GM04503 (cell line): ENCODE measurements around the gene C19orf38.

Source experiments
- DNase-seq: peaks from one replicate; pipeline ENCODE4 v3.0.0-alpha.2; 2012; ENCODE audit warnings: low read depth

The C19orf38 gene, protein sequence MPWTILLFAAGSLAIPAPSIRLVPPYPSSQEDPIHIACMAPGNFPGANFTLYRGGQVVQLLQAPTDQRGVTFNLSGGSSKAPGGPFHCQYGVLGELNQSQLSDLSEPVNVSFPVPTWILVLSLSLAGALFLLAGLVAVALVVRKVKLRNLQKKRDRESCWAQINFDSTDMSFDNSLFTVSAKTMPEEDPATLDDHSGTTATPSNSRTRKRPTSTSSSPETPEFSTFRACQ

GRCh38 chr19:10848230-10848856, at the start of gene C19orf38:
TSS of gene C19orf38 (plus strand) at chr19:10848415. CDS start at chr19:10848509, 94 bp downstream.
- no peak for DNase-seq

DNA sequence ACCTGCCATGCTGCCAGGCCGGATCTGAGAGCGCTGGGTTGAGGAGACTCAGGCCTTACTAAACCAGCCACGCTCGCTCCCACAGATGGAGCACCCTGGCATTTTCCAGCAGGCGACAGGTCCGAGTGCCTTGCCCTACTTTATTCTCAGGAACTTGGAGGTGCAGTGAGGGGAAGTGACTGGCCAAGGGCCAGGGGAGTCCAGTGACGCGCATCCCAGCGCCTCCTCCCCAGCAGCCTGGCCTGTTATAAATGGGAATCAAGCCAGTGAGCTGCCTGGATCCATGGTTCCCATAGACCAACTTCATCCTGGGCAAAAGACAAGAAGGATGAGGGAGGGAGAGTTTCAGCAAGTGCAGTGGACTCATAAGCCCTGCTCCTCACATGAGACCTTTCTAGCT, 47.7 kb upstream of the C19orf38 start:
- DNase-seq = no peak

- DNase-seq = no peak
Measured at GRCh38 chr19:10802479-10802878, 45.7 kb upstream of the C19orf38 start.

DNA sequence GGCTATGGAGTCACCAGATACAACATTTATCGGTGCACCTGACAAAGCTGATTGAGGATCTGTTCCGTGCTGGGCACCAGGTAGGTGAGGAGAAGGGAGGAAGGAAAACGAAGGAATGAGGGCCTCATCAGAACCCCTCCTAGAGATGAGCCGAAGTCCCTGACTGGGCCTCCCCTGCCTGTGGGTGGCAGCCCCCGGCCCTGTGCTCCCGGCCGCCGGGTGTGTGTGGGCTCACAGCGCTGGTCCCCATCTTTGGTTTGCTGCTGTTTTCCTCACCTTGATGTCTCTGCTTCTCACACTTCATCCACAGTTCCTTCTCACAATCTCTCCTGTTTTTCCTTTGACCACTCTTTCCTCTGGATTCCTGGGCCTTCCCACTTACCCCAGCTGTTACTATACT, 45.0 kb upstream of the C19orf38 start:
- DNase-seq = no peak

DNA sequence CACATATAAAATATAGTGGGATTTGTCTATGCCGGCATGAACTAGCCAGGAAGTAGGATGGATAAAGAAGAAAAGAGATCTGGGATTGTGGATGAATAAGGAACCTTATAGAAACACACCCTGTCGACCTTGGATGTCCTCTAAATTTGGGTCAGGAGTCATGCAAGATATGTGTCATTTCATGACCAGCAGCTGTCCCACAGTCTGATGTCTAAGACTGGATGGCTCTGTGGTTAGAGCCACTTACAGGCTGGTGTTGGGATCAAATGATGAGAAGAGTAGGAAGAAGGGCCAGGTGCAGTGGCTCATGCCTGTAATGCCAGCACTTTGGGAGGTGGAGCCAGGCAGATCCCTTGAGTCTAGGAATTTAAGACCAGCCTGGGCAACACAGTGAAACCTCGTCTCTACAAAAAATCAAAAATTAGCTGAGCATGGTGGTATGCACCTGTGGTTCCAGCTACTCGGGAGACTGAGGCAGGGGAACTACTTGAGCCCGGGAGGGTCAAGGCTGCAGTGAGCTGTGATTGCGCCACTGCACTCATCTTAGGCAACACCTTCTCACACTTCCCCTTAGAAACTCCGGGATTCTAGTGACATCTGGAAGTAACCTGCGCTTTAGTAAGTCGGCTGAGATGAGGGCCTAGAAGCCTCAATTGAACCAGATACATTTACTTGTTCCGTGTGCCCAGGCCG, 43.0 kb upstream of the C19orf38 start:
- no peak for DNase-seq

GRCh38 chr19:10805758-10806247, 42.4 kb upstream of the C19orf38 start:
- DNase-seq = no peak

- no peak for DNase-seq
Measured at GRCh38 chr19:10808937-10809649, 39.1 kb upstream of the C19orf38 start.

DNA sequence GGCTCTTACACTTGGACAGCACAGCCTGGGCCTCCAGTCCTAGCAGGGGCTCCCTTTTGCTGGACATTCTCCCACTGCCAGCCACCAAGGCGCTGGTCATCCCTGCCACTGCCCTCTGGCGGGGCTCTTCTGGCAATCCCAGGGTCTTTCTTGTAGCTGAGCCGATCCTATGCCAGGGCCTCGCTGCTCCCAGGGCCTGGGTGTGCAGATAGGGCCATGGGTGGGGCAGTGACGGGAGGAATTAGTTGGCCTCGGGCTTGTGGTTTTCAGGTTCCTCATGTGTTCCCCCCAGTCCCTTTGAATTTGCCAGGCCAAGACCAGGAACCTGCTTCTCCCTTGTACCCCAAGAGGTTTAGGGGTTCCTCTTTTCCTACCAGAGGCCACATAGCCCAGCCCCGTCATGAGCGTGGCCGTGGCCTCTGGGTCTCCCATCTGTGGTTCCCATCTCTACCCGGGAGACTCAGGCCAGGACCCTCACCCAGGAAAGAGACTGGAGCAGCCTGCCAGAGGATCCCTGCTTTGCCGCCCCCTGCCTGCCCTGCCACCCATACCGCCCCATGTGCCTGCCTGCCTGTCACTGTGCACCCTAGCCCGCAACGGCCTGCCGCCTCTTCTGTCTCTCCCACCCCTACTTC, 38.4 kb upstream of the C19orf38 start:
- no peak for DNase-seq

DNA sequence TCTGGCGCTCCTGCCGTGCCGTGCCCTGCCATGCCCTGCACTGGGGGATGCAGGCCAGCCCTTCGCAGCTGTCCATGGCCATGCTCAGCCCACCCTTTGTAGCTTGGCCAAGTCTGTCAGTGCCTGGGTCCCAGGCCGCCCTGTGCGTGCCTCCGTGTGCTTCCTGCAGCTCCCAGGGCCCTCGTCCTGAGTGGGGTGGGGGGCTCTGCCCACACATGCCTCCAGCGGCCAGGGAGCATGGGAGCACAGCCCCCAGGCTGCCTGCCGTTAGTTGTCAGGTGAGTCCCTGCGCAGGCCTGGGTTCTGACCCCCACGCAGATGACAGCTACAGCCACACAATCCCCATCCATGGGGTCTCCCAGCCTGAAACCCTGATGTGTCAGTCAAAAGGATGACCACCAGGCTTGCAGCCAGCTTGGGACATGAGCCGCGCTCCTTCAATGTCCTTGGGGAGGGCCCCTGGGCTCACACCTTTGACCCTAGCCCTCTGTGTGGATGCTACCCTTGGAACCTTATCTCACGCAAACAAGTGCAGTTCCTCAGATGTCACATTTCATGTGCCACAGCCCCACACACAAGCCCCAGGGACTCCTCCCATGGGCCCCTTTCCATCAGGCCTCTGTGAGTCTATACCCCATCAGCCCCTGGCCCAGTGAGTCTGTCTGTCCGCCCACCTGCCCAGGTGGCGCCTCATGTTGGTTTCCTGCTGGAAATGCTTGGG, 36.7 kb upstream of the C19orf38 start:
- DNase-seq = no peak

DNA sequence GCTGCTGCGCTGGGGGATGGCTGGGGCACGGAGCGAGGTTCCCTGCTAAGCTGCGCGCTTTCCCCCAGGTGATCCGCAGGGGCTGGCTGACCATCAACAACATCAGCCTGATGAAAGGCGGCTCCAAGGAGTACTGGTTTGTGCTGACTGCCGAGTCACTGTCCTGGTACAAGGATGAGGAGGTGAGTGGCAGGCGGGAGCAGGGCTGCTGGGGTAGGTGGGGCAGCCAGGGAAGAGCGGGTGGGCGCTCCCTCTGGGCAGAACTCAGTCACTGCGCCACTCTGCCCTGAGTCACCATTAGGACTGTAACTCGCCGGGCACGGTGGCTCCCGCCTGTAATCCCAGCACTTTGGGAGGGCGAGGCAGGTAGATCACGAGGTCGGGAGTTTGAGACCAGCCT, 36.0 kb upstream of the C19orf38 start:
- DNase-seq = no peak

DNA sequence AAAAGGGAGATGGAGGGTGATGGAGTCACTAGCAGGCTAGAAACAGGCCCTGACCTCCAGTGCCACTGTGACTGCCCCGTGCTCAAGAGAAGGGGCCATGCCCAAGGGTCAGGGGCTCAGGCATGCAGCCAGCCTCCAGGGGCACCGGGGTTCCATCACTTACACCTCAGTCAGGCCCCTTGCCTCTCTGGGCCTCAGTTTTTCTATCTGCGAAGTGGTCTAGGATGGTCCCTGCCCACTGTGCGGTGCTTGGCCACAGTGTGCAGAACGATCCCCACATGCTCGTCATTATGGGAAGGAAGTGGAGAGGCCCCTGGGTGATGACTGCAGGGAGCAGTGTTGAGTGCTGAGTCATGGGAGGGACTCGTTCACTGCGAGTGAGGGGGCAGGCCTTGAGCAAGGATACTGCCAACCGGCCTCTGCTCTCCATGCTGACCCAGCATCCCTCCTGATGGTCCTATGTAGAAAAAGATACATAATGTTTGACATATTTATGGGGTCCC, 35.3 kb upstream of the C19orf38 start:
- DNase-seq = peak; percentile 90

- no peak for DNase-seq
Measured at GRCh38 chr19:10815007-10815536, 33.1 kb upstream of the C19orf38 start.

GRCh38 chr19:10815969-10816644, 32.1 kb upstream of the C19orf38 start:
- DNase-seq = peak; percentile 47

- DNase-seq = no peak
Measured at GRCh38 chr19:10816691-10817090, 31.5 kb upstream of the C19orf38 start.

- DNase-seq = peak; percentile 93
Measured at GRCh38 chr19:10817291-10818038, 30.8 kb upstream of the C19orf38 start.

GRCh38 chr19:10818301-10819123, 29.7 kb upstream of the C19orf38 start:
- no peak for DNase-seq

GRCh38 chr19:10819124-10820060, 28.8 kb upstream of the C19orf38 start:
- DNase-seq = no peak

DNA sequence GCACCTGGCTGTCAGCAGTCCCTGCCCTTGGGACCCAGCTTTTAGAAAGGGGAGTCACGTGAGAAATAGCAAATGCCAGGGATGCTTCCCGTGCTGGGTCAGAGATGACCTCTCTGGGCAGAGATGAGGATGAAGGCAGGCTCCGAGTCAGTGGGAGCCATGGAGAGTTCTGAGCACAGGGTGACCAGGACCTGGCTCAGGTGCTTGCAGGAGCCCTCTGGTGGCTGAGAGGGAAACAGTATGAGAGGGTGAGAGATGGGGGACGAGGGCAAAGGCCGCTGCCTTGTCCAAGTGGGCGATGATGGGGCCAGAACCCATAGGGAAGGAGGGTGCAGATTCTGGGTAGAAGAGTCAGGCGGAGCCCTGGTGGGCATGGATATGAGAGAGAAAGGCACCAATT, 28.0 kb upstream of the C19orf38 start:
- DNase-seq = no peak
